Caco-2 (cell line): Measurements from ENCODE around the gene KLK14. TPM values are rescaled to one million over a fixed set of nuclear protein-coding genes. Genes with fewer than 3 reads are reported as not detected.

Experiments used
- BruUV-seq: library from RNA; stranded (reverse); fragments of 400-500 nt; replicated peaks from 2 replicates; lab custom pipeline; 2021; lab: Mats Ljungman, UMichigan
- CTCF ChIA-PET: fragments of 300-600 bp; sonication (Branson Sonifier 250); formaldehyde crosslinking; loops from one replicate; lab custom pipeline; 2022; ENCODE audit warnings: antibody characterized with exemption; lab: Charles Lee
- POLR2A ChIA-PET: fragments of 300-600 bp; sonication (Branson Sonifier 250); formaldehyde crosslinking; loops from one replicate; lab custom pipeline; 2022; ENCODE audit warnings: antibody characterized with exemption; lab: Charles Lee
- DNase-seq, 2 experiments: peaks; one replicate each; pipeline versions ENCODE4 v3.0.0 to v3.0.0-alpha.2; 2020 to 2022
- H3K27me3 ChIP-seq: replicated peaks from 2 replicates; pipeline ENCODE4 v1.6.0; 2011; ENCODE audit warnings: low read length; ENCODE audit not compliant: control insufficient read depth, insufficient read depth
- H3K36me3 ChIP-seq: 2 replicates; pipeline ENCODE4 v1.5.1; 2011; ENCODE audit warnings: low read length; ENCODE audit not compliant: control insufficient read depth, insufficient read depth
- H3K4me1 ChIP-seq: fragments of 250-450 bp; sonication (Bioruptor Pico); 2 replicates; pipeline ENCODE4 v1.5.1; 2020; ENCODE audit warnings: mild to moderate bottlenecking
- H3K4me3 ChIP-seq: 2 replicates; pipeline ENCODE4 v1.5.1; 2011; ENCODE audit warnings: low read depth, mild to moderate bottlenecking, control low read depth, low read length
- H3K9me3 ChIP-seq: fragments of 250-450 bp; sonication (Bioruptor Pico); 2 replicates; pipeline ENCODE4 v1.5.1; 2020; ENCODE audit warnings: mild to moderate bottlenecking, moderate library complexity
- H3K27ac Mint-ChIP-seq: one replicate; pipeline ENCODE4 v1.8.0; 2022; ENCODE audit warnings: mixed read lengths; ENCODE audit not compliant: unreplicated experiment
- H3K27me3 Mint-ChIP-seq: one replicate; pipeline ENCODE4 v1.8.0; 2022; ENCODE audit warnings: mixed read lengths; ENCODE audit not compliant: insufficient read depth, unreplicated experiment
- H3K36me3 Mint-ChIP-seq: one replicate; pipeline ENCODE4 v1.8.0; 2022; ENCODE audit warnings: mild to moderate bottlenecking, mixed read lengths; ENCODE audit not compliant: insufficient read depth, unreplicated experiment
- H3K4me1 Mint-ChIP-seq: one replicate; pipeline ENCODE4 v1.8.0; 2022; ENCODE audit warnings: low read depth, mixed read lengths; ENCODE audit not compliant: unreplicated experiment
- H3K4me3 Mint-ChIP-seq: one replicate; pipeline ENCODE4 v1.8.0; 2022; ENCODE audit warnings: mild to moderate bottlenecking, moderate library complexity, mixed read lengths; ENCODE audit not compliant: unreplicated experiment
- H3K9me3 Mint-ChIP-seq: one replicate; pipeline ENCODE4 v1.8.0; 2022; ENCODE audit warnings: mixed read lengths; ENCODE audit not compliant: unreplicated experiment
- CTCF ChIP-seq, 2 experiments: fragments of 200-600 bp in 1 of 2; IDR thresholded peaks; 1 replicate in 1 of 2; 2 replicates in 1 of 2; pipeline versions ENCODE4 v1.5.1 to v1.8.0; 2011 to 2022; ENCODE audit warnings: antibody characterized with exemption in 1 of 2, control low read depth in 1 of 2, inconsistent platforms in 1 of 2, low read depth in 1 of 2, low read length in 1 of 2, mild to moderate bottlenecking in 1 of 2, moderate library complexity in 1 of 2; ENCODE audit not compliant: insufficient read depth in 1 of 2, severe bottlenecking in 1 of 2, unreplicated experiment in 1 of 2
- intact Hi-C: fragments of 100-400 bp; cut with micrococcal nuclease; formaldehyde crosslinking; loops from one replicate; pipeline ENCODE4 v1.10.0; 2022; ENCODE audit not compliant: unreplicated experiment
- total RNA-seq: library from RNA; stranded (reverse); gene quantifications from 2 replicates; pipeline ENCODE4 v1.2.3, GENCODE V29; 2022

Gene KLK14
- total RNA-seq, 1 experiment from 2014 or later, result not detected

- no peak for DNase-seq
- Histone ChIP-seq H3K4me1 (no peaks in the 10 kb centered on the region), H3K4me3 (no peak overlapping the region), H3K36me3 (no peaks in the 10 kb centered on the region), H3K9me3 (no peaks in the 10 kb centered on the region), H3K27me3 (no peaks in the 10 kb centered on the region)
- TF ChIP-seq CTCF (IDR thresholded peaks at IDR 0.05; ENCODE audit: insufficient read depth in 1 of 2, low read depth in 1 of 2, low read length in 1 of 2, severe bottlenecking in 1 of 2, unreplicated experiment in 1 of 2), result no peak
- Mint-ChIP-seq H3K27me3 (peaks cover 5% of the 10 kb centered on the region), H3K4me3 (no peak overlapping the region), H3K9me3 (peaks cover 3% of the 10 kb centered on the region), H3K4me1 (no peaks in the 10 kb centered on the region), H3K36me3 (no peaks in the 10 kb centered on the region), H3K27ac (no peak overlapping the region)
- no TSS peak for BruUV-seq
- intact Hi-C loops, result no loop called here
- ChIA-PET CTCF (no interaction called here), POLR2A (no interaction called here)
Measured at GRCh38 chr19:51066393-51067186, 16.1 kb downstream of the KLK14 start.

- no peak overlapping the region for H3K27ac Mint-ChIP-seq
- no peak for DNase-seq
- CTCF ChIA-PET, result no interaction called here
- H3K27me3 ChIP-seq, result no peaks in the 10 kb centered on the region
- POLR2A ChIA-PET, result no interaction called here
- peaks cover 13% of the 10 kb centered on the region for H3K9me3 Mint-ChIP-seq
- 0 out of 2 replicates have a peak overlapping the region, but pooled peaks have one; percentile 1 for H3K4me3 ChIP-seq
- H3K27me3 Mint-ChIP-seq, result peaks cover 14% of the 10 kb centered on the region
- BruUV-seq, result no TSS peak
- intact Hi-C loops, result no loop called here
- no peaks in the 10 kb centered on the region for H3K4me1 ChIP-seq
- H3K36me3 ChIP-seq, result no peaks in the 10 kb centered on the region
- H3K9me3 ChIP-seq, result no peaks in the 10 kb centered on the region
- H3K4me3 Mint-ChIP-seq, result peak overlapping the region; percentile 54
- no peaks in the 10 kb centered on the region for H3K36me3 Mint-ChIP-seq
- no peak for TF ChIP-seq CTCF (IDR thresholded peaks at IDR 0.05; ENCODE audit: insufficient read depth in 1 of 2, low read depth in 1 of 2, low read length in 1 of 2, severe bottlenecking in 1 of 2, unreplicated experiment in 1 of 2)
- H3K4me1 Mint-ChIP-seq, result no peaks in the 10 kb centered on the region
Measured at GRCh38 chr19:51065221-51065960, 17.3 kb downstream of the KLK14 start.

GRCh38 chr19:51064534-51065220 lies 18.0 kb downstream of the KLK14 start, which contains the start of gene KLK13:
Gene KLK13 (minus strand): TSS chr19:51065092. CDS start chr19:51065067, 25 bp downstream.
- no peaks in the 10 kb centered on the region for H3K4me1 ChIP-seq
- ChIA-PET POLR2A (no interaction called here), CTCF (interaction anchor here (1.1 kb wide), 1 partner anchor 44 kb away, joined by 4 read pairs; no protein-coding TSS in a partner anchor)
- Mint-ChIP-seq H3K27me3 (peaks cover 14% of the 10 kb centered on the region), H3K36me3 (no peaks in the 10 kb centered on the region), H3K27ac (no peak within 1 kb of the TSS), H3K4me1 (no peaks in the 10 kb centered on the region), H3K9me3 (peaks cover 13% of the 10 kb centered on the region), H3K4me3 (peak within 1 kb of the TSS; percentile 54)
- H3K4me3 ChIP-seq, result 0 out of 2 replicates have a peak within 1 kb of the TSS, but pooled peaks have one; percentile 1
- intact Hi-C loops, result no loop called here
- no peaks in the 10 kb centered on the region for H3K36me3 ChIP-seq
- DNase-seq, result no peak
- H3K9me3 ChIP-seq, result no peaks in the 10 kb centered on the region
- H3K27me3 ChIP-seq, result no peaks in the 10 kb centered on the region
- TF ChIP-seq CTCF (IDR thresholded peaks at IDR 0.05; ENCODE audit: insufficient read depth in 1 of 2, low read depth in 1 of 2, low read length in 1 of 2, severe bottlenecking in 1 of 2, unreplicated experiment in 1 of 2), result no peak
- BruUV-seq, result no TSS peak
